Coronary artery (tissue), 2 donors: ENCODE measurements around the gene CREB3L4.
"Not testable (repeated sequence)": the region's sequence is repeated elsewhere in the genome, so short reads cannot be mapped to it uniquely, and the experiment has no call there.

Experiments used
- DNase-seq: peaks from one replicate; pipeline ENCODE4 v3.0.0-alpha.2; 2017; ENCODE audit warnings: low spot score
- H3K27ac ChIP-seq, 2 donors: fragments of 200-600 bp; sonication (generic); one replicate each; pipeline ENCODE4 v1.5.1; 2016 to 2019
- H3K4me3 ChIP-seq: fragments of 200-600 bp; sonication (generic); 2 replicates; pipeline ENCODE4 v1.5.1; 2016; ENCODE audit warnings: mild to moderate bottlenecking, moderate library complexity
- TF ChIP-seq, protein P1 (sequence below): fragments of 200-600 bp; sonication (generic); IDR thresholded peaks from one replicate; pipeline ENCODE4 v1.5.1; 2019; ENCODE audit warnings: antibody characterized with exemption

CREB3L4 gene

DNA sequence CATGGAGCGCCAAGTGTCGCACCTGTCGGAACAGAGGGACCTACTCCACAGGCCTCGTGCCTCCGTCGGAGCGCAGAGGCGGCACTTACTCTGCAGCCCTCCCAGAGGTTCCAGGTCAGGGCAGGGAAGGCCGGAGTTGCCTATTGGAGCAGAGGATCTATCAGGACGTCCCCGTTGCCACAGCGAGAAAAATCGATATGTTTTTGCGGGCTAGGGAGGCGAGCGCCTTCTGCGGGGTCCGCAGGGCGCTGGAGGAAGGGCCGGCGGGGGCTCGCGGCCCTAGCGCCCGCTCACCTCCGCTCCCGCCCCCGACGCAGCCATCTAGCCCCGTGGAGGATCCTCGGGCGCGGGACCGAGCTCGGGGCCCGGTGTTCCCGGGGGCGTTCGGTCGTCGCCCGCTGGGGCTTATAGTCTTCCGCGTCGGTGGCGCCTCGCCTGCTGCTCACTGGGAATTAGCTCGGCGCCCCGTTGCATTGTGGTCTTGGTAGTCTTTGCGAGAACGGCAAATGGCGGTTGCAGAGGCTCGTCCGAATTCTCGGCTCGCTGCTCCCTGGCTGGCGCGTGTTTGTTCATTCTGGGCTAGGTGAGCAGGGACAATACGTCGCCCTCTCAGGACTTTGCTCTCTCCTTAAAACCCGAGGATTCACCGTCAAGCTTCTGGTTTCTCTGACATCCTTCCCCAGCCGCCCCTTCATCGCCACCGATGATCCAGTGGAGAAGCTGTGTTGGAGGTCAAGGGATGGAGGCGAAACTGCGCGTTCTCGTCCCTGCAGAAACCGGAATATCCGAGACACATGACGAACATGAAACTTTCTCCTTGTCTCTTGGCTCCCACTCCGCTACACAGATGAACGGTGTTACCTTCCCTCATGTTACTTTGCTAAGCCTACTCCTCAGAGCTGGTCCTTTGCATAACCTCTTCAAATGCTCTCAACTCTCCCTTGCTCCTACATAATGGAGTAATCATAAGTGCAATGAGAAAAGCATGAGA lies 9.8 kb downstream of the CREB3L4 start, which contains the start of gene JTB:
JTB (minus strand) TSS at position 425 of the 991 bp plus-strand sequence; CDS start at position 3, 422 bp downstream.
- Histone ChIP-seq H3K4me3 (peak within 1 kb of the TSS; percentile 91), H3K27ac (peak within 1 kb of the TSS; percentile 95 to 97)
- TF ChIP-seq, protein P1, sequence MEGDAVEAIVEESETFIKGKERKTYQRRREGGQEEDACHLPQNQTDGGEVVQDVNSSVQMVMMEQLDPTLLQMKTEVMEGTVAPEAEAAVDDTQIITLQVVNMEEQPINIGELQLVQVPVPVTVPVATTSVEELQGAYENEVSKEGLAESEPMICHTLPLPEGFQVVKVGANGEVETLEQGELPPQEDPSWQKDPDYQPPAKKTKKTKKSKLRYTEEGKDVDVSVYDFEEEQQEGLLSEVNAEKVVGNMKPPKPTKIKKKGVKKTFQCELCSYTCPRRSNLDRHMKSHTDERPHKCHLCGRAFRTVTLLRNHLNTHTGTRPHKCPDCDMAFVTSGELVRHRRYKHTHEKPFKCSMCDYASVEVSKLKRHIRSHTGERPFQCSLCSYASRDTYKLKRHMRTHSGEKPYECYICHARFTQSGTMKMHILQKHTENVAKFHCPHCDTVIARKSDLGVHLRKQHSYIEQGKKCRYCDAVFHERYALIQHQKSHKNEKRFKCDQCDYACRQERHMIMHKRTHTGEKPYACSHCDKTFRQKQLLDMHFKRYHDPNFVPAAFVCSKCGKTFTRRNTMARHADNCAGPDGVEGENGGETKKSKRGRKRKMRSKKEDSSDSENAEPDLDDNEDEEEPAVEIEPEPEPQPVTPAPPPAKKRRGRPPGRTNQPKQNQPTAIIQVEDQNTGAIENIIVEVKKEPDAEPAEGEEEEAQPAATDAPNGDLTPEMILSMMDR = no peak
- DNase-seq = peak; percentile 89

DNA sequence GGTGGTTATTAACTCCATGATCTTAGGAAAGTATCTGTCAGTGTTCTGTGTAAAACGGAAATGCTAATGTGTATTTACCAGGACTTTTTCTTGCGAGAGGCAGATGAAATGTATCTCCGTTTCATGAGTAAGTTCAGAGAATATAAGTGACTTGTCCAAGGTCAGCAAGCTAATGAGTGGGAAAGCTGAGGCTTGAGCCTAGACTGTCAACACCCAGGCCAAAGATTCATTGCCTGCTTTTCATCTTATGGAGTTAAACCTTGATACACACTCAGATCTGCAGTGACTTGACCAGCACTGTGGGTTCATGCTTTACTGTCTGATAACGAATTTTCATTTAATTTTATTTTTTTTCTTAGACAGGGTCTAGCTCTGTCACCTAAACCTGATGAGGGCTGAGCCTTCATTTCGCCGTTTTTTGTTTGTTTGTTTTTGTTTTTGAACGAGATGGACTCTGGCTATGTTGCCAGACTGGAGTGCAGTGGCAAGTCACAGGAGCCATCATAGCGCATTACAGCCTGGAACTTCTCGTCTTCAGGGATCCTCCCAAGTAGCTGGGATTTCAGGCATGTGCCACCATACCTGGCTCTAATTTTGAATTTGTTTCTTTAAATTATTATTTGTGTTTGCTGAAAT lies 10.7 kb downstream of the CREB3L4 start:
- TF ChIP-seq, protein P1 = no peak
- Histone ChIP-seq H3K4me3 (peak overlapping the region; percentile 91), H3K27ac (peak overlapping the region; percentile 95 to 97)
- DNase-seq = no peak

DNA sequence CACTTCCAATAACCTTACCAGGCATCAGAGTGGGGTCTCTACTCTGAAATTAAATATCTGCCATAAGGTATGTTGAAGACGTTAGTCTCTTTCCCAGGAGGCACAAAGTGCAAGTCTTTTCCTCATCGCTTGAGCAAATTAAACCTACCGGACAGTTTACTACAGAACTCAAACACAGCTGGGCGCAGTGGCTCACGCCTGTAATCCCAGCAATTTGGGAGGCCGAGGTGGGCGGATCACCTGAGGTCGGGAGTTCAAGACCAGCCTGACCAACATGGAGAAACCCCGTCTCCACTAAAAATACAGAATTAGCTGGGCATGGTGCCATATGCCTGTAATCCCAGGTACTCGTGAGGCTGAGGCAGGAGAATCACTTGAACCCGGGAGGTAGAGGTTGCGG lies 11.4 kb downstream of the CREB3L4 start:
- not testable (repeated sequence) for H3K4me3 ChIP-seq, H3K27ac ChIP-seq, DNase-seq

DNA sequence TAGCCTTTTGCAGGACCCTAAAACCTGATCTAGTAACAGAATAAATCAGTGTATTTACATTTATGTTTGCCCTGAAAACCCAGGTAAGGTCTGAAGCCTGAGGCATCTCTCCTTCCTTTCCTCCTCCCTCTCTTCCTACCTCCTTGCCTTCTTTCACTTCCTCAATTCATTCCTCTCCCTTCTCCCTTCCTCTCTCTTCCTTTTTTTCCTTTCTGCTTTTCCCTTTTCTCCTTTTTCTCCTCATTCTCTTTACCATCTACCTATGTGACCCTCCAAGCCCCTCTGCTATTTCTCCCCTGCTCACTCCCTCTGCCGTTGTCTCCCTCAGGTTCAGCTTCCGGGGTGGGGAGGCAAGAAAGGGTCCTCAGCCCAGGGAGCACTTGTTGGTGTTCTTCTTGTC lies 14.0 kb downstream of the CREB3L4 start:
- H3K4me3 ChIP-seq, H3K27ac ChIP-seq, DNase-seq: not testable (repeated sequence)

DNA sequence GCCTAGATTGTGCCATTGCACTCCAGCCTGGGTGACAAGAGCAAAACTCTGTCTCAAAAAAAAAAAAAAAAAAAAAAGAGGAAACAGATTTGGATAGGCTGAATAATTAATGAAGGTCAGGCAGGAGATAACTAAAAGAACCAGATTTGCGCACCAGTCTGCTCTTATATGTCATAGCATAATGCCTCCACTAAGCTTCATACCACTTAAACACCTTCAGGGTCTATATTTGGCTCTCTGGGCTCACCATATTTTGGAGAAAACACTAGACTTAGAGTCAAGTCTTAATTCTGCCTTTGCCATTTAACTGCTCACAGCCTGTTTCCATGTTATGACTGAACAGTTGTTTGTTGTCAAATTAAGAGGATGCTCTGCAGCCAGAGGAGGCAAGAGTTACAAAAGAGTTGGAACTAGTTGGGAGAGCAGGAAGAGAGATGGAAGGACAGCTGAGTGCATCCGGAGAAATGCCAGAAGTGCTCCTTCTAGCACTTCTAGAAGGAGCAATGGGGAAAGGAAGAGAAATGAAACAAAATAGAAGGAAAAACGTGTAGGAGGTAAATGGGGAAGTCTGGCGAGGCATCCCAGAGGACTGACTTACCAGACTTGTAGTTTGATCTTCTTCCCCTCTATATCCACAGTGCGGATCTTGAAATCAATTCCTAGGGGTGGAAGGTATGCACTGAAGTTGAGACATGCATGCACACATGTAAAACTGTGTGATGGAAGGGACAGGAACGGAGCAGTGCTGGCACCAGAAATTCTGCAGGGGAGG lies 16.6 kb downstream of the CREB3L4 start:
- H3K27ac ChIP-seq = peak overlapping the region in 1 of 2 donors; percentile 90
- H3K4me3 ChIP-seq = peak overlapping the region; percentile 83
- TF ChIP-seq, protein P1 = no peak
- no peak for DNase-seq

DNA sequence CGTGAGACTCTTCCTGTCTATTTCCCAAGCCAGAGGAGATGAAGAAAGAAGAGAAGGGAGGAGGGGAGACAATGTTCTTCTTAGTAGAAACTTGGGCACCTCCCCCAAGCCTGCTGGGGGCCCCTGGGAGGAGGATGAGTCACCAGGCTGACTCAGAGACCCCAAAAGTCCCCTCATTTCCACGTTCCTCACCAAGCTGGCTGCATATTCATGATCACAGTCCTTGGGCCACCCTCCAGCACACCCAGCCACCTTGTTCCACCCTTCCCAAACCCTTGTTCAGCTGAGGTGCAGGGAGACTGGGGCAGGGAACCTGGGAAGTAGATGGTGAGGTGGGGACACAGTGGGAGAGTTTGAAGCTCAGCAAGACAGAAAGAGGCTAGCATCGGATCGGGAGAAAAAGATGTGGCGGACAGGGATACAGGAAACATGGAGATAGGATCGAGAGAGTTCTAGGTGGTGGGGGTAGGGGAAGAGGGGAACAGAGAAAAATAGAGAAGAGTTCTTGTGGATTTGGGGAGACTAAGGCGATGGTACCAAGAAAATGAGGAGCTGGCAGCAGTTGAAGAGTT lies 17.7 kb downstream of the CREB3L4 start:
- Histone ChIP-seq H3K4me3 (peak overlapping the region; percentile 83), H3K27ac (peak overlapping the region; percentile 86 to 90)
- peak; percentile 86 for DNase-seq
- TF ChIP-seq, protein P1 = no peak

DNA sequence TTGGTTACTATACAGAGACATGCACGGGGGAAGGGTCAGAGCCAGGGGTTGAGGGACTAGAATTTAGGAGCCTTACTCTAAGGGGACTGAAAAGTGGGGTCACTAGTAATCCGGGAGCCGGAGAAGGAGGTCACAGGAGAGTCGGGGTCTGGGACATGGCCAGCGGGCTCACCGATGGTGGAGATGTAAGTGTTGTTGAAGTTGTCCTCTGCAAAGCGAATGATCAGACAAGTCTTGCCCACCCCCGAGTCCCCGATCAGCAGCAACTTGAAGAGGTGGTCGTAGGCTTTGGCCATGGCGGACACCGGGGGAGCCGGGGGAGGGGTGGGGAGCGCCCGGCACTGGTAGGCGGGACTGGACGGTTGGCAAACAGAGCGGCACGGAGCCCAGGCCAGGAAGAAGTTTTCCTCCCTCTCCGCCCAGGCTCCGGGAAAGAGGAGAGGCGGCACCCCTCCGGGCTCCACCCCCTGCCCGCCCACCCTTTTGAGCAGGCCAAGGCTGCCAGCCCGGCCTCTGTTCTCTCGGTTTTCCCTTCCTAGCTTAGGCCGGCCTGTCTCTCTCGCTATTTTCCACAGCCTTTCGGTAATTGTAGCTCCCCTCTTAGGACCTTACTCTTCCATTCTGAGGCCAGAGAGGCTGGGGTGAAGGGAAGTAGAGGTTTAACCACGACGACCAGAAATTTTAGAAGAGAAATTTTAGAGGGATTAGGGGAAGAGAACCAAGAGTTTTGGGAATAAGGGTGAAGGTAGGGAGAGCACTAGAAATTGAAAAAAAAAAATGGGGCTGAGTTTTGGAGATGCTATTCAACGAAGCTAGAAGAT lies 18.4 kb downstream of the CREB3L4 start, which contains the start of gene RAB13:
RAB13 (minus strand) TSS at position 399 of the 821 bp plus-strand sequence; CDS start at position 296, 103 bp downstream.
- peak; percentile 96 for DNase-seq
- TF ChIP-seq, protein P1 = no peak
- H3K4me3 ChIP-seq = peak within 1 kb of the TSS; percentile 83
- H3K27ac ChIP-seq = peak within 1 kb of the TSS; percentile 86 to 90
